SK-N-SH (cell line): Measurements from ENCODE around the gene CHRND. TPM values are rescaled to one million over a fixed set of nuclear protein-coding genes. Genes with fewer than 3 reads are reported as not detected.

Experiments
- CTCF ChIA-PET: fragments of 300-600, 350-600 bp; formaldehyde crosslinking; extraction: SDS; loops from one replicate; lab custom pipeline; 2021; lab: Yijun Ruan, JAX
- POLR2A ChIA-PET: fragments of 350-600 bp; sonication (Branson Sonifier 250); formaldehyde crosslinking; extraction: SDS; loops from one replicate; lab custom pipeline; 2020; ENCODE audit warnings: antibody characterized with exemption, inconsistent platforms; lab: Yijun Ruan, JAX
- DNase-seq: peaks from one replicate; pipeline ENCODE4 v3.0.0; 2012
- H2AFZ ChIP-seq: fragments of 200-600 bp; sonication (generic); 2 replicates; pipeline ENCODE4 v1.8.1; 2016; ENCODE audit warnings: antibody characterized with exemption, mild to moderate bottlenecking, low read depth
- H3F3A ChIP-seq: fragments of 200-600 bp; sonication (generic); replicated peaks from 2 replicates; pipeline ENCODE3; 2016; ENCODE audit warnings: antibody characterized with exemption, mild to moderate bottlenecking; ENCODE audit not compliant: insufficient read depth
- H3K27ac ChIP-seq, 2 experiments: fragments of 200-500 bp in 1 of 2; fragments of 200-600 bp in 1 of 2; sonication (Bioruptor generic) in 1 of 2; sonication (generic), shearing (Covaris generic) in 1 of 2; 2 replicates each; pipeline versions ENCODE4 v1.5.1 to v1.6.1; 2014 to 2016; ENCODE audit warnings: low read depth in 2 of 2, inconsistent platforms in 1 of 2, low read length in 1 of 2, mild to moderate bottlenecking in 1 of 2, mixed read lengths in 1 of 2
- H3K27me3 ChIP-seq: fragments of 200-600 bp; sonication (generic), shearing (Covaris generic); 2 replicates; pipeline ENCODE4 v1.6.1; 2016; ENCODE audit warnings: mixed run types; ENCODE audit not compliant: insufficient read depth
- H3K36me3 ChIP-seq, 2 experiments: fragments of 200-500 bp in 1 of 2; fragments of 200-600 bp in 1 of 2; sonication (Bioruptor generic) in 1 of 2; sonication (generic) in 1 of 2; replicated peaks in 1 of 2; 2 replicates each; pipeline versions ENCODE3 to v1.5.1; 2014 to 2016; ENCODE audit warnings: low read length in 1 of 2, mild to moderate bottlenecking in 1 of 2; ENCODE audit not compliant: insufficient read depth in 2 of 2, control insufficient read depth in 1 of 2
- H3K4me1 ChIP-seq, 2 experiments: fragments of 200-500 bp in 1 of 2; fragments of 200-600 bp in 1 of 2; sonication (Bioruptor generic) in 1 of 2; sonication (generic), shearing (Covaris generic) in 1 of 2; 2 replicates each; pipeline versions ENCODE4 v1.5.1 to v1.6.1; 2014 to 2016; ENCODE audit warnings: low read depth in 1 of 2, low read length in 1 of 2, mixed run types in 1 of 2; ENCODE audit not compliant: insufficient read depth in 2 of 2, control insufficient read depth in 1 of 2
- H3K4me2 ChIP-seq: fragments of 200-600 bp; sonication (generic), shearing (Covaris generic); 2 replicates; pipeline ENCODE4 v1.6.1; 2017; ENCODE audit warnings: mixed run types
- H3K4me3 ChIP-seq, 2 experiments: fragments of 200-500 bp in 1 of 2; fragments of 200-600 bp in 1 of 2; sonication (Bioruptor generic) in 1 of 2; sonication (generic), shearing (Covaris generic) in 1 of 2; 2 replicates each; pipeline versions ENCODE4 v1.5.1 to v1.8.1; 2014 to 2016; ENCODE audit warnings: low read depth in 2 of 2, inconsistent platforms in 1 of 2, low read length in 1 of 2, mild to moderate bottlenecking in 1 of 2, mixed read lengths in 1 of 2, moderate library complexity in 1 of 2
- H3K79me2 ChIP-seq: fragments of 200-600 bp; sonication (generic); 2 replicates; pipeline ENCODE4 v1.8.1; 2017; ENCODE audit warnings: mild to moderate bottlenecking; ENCODE audit not compliant: insufficient read depth
- H3K9ac ChIP-seq: fragments of 200-600 bp; sonication (generic); 2 replicates; pipeline ENCODE4 v1.6.1; 2017; ENCODE audit warnings: mixed run types
- H3K9me2 ChIP-seq: fragments of 200-600 bp; sonication (generic); 2 replicates; pipeline ENCODE4 v1.6.1; 2017; ENCODE audit warnings: mixed run types
- H3K9me3 ChIP-seq: fragments of 200-600 bp; sonication (generic); 2 replicates; pipeline ENCODE4 v1.6.1; 2017; ENCODE audit warnings: mixed run types, mild to moderate bottlenecking, moderate library complexity
- H4K20me1 ChIP-seq: fragments of 200-600 bp; sonication (generic); 2 replicates; pipeline ENCODE4 v1.6.1; 2017; ENCODE audit warnings: mild to moderate bottlenecking, mixed run types; ENCODE audit not compliant: insufficient read depth
- CHD2 ChIP-seq: fragments of 150-350 bp; IDR thresholded peaks from 2 replicates; pipeline ENCODE4 v1.6.1; 2018; ENCODE audit warnings: low read length; ENCODE audit not compliant: partially characterized antibody
- CTCF ChIP-seq: fragments of 200-600 bp; sonication (generic); IDR thresholded peaks from 2 replicates; pipeline ENCODE4 v1.6.1; 2017; ENCODE audit warnings: antibody characterized with exemption, mild to moderate bottlenecking, moderate library complexity
- ELF1 ChIP-seq: IDR thresholded peaks from 2 replicates; pipeline ENCODE4 v1.4.0; 2012
- FOXM1 ChIP-seq: IDR thresholded peaks from 2 replicates; pipeline ENCODE4 v1.4.0; 2012; ENCODE audit warnings: low read depth, mild to moderate bottlenecking
- GATA2 ChIP-seq: sonication (generic); formaldehyde crosslinking; IDR thresholded peaks from 2 replicates; pipeline ENCODE4 v1.5.0; 2020; ENCODE audit warnings: mild to moderate bottlenecking, missing genetic modification reagents
- IRF3 ChIP-seq: fragments of 150-350 bp; IDR thresholded peaks from 2 replicates; pipeline ENCODE4 v1.6.1; 2016; ENCODE audit warnings: mild to moderate bottlenecking, low read depth, low read length
- MEF2A ChIP-seq: IDR thresholded peaks from 2 replicates; pipeline ENCODE4 v1.4.0; 2012; ENCODE audit warnings: low read depth, borderline replicate concordance
- NFIC ChIP-seq: IDR thresholded peaks from 2 replicates; pipeline ENCODE4 v1.4.0; 2012; ENCODE audit warnings: borderline replicate concordance
- PBX3 ChIP-seq: IDR thresholded peaks from 2 replicates; pipeline ENCODE4; 2012
- POLR2AphosphoS5 ChIP-seq: IDR thresholded peaks from 2 replicates; pipeline ENCODE4 v1.6.1; 2012; ENCODE audit warnings: low read depth, low read length
- RCOR1 ChIP-seq: fragments of 150-350 bp; IDR thresholded peaks from 2 replicates; pipeline ENCODE4 v1.6.1; 2017; ENCODE audit warnings: antibody characterized with exemption, low read length
- RFX5 ChIP-seq: IDR thresholded peaks from 2 replicates; pipeline ENCODE4 v1.6.1; 2012; ENCODE audit warnings: mild to moderate bottlenecking, improper control_type of control experiment, low read length
- SMC3 ChIP-seq: IDR thresholded peaks from 2 replicates; pipeline ENCODE4 v1.6.1; 2012; ENCODE audit warnings: low read depth, low read length, improper control_type of control experiment
- TCF12 ChIP-seq: IDR thresholded peaks from 2 replicates; pipeline ENCODE4 v1.4.0; 2012
- USF1 ChIP-seq: IDR thresholded peaks from 2 replicates; pipeline ENCODE4 v1.4.0; 2012; ENCODE audit warnings: low read depth, borderline replicate concordance
- WGBS: methylation state at CpG from one replicate; pipeline ENCODE4 v1.1.6; 2017; ENCODE audit warnings: low lambda C conversion rate; 5-methylcytosine and 5-hydroxymethylcytosine counted together
- polyA plus RNA-seq, 3 experiments: library from polyadenylated mRNA; depleted of rRNA; stranded (reverse); fragments of >200 nt; gene quantifications; 2 replicates each; pipeline ENCODE4 v1.2.3, GENCODE V29; 2012

The CHRND gene
- polyA plus RNA-seq, 1 of the 3 experiments (the other 2 are of a cell fraction) = 0.12 TPM

- no peak for TF ChIP-seq PBX3
- TF ChIP-seq FOXM1 = no peak
- TF ChIP-seq NFIC = no peak
- no peak for TF ChIP-seq MEF2A
These were observed 36.3 kb upstream of the CHRND start (continued) for GRCh38 chr2:232489516-232490220.

- no peak for TF ChIP-seq GATA2 (CRISPR knock-in tag)
- no peak for TF ChIP-seq IRF3
- no peak for TF ChIP-seq SMC3
- TF ChIP-seq TCF12 = no peak
- no peak for TF ChIP-seq CTCF
- TF ChIP-seq MEF2A = no peak
- no peak for TF ChIP-seq RFX5
- no peak for TF ChIP-seq RCOR1
- no peak for TF ChIP-seq CHD2
- TF ChIP-seq ELF1 = no peak
- TF ChIP-seq POLR2AphosphoS5 = no peak
- TF ChIP-seq USF1 = no peak
- Histone ChIP-seq H3K4me2 (no peak overlapping the region), H3K9ac (no peak overlapping the region), H4K20me1 (no peaks in the 10 kb centered on the region), H3K27me3 (peaks cover 11% of the 10 kb centered on the region; the same call in 1 of the 2 replicates), H3K9me2 (no peaks in the 10 kb centered on the region), H3K36me3 (no peaks in the 10 kb centered on the region), H3K27ac (no peak overlapping the region), H3K4me1 (peaks cover 0 to 6% of the 10 kb centered on the region in 2 experiments; a peak in 1 of 4 replicates), H3K9me3 (no peaks in the 10 kb centered on the region), H2AFZ (no peak overlapping the region), H3F3A (no peaks in the 10 kb centered on the region), H3K4me3 (no peak overlapping the region), H3K79me2 (no peaks in the 10 kb centered on the region)
- DNase-seq = peak; percentile 24
- WGBS = 69% methylated on average over 19 of the region's 30 CpGs
- ChIA-PET CTCF (interaction anchor here (1.0 to 1.7 kb wide), 3 partner anchors 26 to 52 kb away, joined by 3 to 7 read pairs (median 3); no protein-coding TSS in a partner anchor), POLR2A (interaction anchor here (0.6 kb wide), 1 partner anchor 27 kb away, joined by 3 read pairs; no protein-coding TSS in a partner anchor)
These were observed 35.5 kb upstream of the CHRND start for GRCh38 chr2:232490221-232491138.
